Stimulated activated CD8-positive, alpha-beta memory T cell treated with anti-CD3 and anti-CD28 coated beads, Interleukin-15, amount 100 ng/mL, for 4 hours (primary cell): ENCODE data around the gene SAV1.
"Not testable (repeated sequence)": the region's sequence is repeated elsewhere in the genome, so short reads cannot be mapped to it uniquely, and the experiment has no call there.

Experiments used
- DNase-seq, 2 donors: peaks; one replicate each; pipeline ENCODE4 v3.0.0-alpha.2; 2020; ENCODE audit warnings: low read depth in 2 of 2

Gene SAV1

GRCh38 chr14:50667996-50668825 lies at the start of gene SAV1:
Gene SAV1 (minus strand): TSS chr14:50668306. CDS start chr14:50667967, 339 bp downstream.
- peak in 1 of 2 donors; percentile 29 for DNase-seq

DNA sequence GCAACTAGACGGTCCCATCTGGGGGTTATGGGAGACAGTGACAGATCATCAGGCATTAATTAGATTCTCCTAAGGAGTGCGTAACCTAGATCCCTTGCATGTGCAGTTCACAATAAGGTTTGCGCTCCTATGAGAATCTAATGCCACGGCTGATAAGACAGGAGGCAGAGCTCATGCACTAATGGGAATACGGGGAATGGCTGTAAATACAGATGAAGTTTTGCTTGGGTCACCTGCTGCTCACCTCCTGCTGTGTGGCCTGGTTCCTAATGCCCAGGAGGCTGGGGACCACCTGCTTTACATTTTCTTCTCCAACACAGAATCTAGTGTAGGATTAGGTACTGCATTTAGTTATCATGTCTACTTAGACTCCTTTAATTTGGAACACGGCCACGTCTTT lies 49.7 kb upstream of the SAV1 start:
- no peak for DNase-seq

DNA sequence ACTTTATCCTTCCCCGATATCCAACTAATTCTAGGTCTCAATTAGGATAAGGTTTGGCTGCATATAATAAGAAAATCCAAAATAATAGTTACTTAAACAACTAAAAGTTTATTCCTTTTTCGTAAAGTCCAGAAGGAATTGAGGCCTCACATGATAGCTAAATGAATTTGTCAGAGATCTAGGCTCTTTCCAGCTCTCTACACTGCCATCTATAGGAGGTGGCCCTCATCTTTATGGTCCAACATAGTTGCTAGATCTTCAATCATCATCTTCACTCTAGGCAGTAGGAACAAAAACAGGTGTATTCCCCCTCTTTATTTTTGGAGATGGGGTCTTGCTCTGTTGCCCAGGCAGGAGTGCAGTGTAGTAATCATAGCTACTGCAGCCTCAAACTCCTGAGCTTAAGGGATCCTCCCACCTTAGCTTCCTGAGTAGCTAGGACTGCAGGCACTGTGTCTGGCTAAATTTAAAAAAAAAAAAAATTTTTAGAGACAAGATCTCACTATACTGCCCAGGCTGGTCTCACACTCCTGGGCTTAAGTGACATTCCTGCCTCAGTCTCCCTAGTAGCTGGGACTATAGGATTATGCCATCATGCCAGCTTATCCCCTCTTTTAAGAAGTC lies 46.5 kb upstream of the SAV1 start:
- no peak for DNase-seq

GRCh38 chr14:50711043-50711442 lies 42.9 kb upstream of the SAV1 start:
- no peak for DNase-seq

DNA sequence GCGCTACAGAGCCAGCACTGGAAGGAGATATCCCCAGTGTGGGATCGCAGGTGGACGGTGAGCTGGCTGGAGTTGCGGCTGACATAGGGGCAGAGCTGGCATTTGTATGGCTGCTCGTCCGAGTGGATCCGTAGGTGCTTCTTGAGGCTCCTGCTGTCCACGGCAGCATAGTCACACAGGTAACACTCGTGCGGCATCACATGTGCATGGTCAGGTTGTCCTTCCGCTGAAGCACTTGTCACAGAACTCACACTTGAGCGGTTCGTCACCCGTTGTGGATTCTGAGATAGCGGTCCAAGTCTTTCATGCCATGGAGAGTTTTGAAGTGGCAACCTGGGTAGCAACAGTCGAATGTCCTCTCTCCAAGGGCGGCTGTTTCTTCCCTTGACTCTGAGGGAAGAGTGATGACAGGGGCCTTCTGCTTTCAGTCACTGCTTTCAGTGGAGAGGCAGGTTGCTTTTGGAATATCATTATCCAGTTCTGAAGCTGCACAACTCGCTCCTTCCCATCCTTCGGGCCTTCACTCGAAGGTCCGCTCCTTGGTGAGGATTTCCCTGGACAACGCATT lies 37.0 kb upstream of the SAV1 start:
- no peak for DNase-seq

DNA sequence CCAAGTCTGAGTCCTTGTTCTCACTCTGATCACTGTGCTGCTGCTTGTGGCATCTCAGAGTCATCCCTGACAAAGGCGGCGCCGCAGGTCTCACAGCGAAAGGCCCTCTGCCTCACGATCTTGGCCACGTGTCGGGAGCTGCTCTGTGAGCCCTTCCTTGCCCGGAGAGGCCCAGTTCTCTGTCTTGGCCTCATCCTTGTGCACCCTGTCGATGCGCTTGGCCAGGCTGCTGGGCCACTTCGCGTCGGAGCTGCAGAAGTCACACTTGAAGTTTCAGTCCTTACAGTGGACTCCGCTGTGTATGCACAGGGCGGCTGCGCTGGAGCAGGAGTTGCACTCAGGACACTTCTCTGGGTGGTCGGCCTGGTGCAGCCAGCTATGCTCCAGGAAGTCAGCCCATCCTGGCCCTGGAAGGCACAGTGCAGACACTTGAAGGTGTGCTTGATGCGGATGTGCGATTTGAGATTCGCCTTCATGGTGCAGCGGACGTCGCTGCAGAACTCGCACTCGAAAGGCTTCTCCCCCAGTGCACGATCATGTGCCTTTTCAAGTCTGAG lies 36.4 kb upstream of the SAV1 start:
- DNase-seq: no peak

DNA sequence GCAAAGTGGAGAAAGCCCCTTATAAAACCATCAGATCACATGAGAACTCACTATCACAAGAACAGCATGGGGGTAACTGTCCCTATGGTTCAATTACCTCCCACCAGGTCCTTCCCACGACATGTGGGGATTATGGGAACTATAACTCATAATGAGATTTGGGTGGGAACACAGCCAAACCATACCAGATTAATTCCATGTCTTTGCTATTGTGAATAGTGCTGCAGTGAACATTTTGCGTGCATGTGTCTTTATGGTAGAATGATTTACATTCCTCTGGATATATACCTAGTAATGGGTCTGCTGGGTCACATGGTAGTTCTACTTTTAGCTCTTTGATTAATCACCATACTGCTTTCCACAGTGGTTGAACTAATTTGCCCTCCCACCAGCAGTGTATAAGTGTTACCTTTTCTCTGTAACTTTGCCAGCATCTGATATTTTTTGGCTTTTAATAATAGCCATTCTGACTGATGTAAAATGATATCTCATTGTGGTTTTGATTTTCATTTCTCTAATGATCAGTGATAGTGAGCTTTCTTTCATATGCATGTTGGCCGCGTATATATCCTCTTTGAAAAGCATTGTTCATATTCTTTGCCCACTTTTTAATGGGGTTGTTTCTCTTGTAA lies 29.7 kb upstream of the SAV1 start:
- no peak for DNase-seq

DNA sequence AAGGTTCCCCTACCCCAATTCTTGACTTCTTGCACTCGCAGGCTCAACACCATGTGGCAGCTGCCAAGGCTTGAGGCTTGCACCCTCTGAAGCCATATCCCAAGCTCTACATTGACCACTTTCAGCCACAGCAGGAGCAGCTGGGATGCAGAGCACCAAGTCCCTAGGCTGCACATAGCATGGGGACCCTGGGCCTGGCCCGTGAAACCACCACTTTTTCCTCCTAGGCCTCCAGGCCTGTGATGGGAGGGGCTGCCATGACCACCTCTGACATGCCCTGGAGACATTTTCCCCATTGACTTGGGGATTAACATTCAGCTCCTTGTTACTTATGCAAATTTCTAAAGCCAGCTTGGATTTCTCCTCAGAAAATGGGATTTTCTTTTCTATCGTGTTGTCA lies 26.2 kb upstream of the SAV1 start:
- DNase-seq: not testable (repeated sequence)

- DNase-seq: no peak
Observed at GRCh38 chr14:50688875-50689274, 20.8 kb upstream of the SAV1 start.

GRCh38 chr14:50679674-50680073 lies 11.6 kb upstream of the SAV1 start:
- no peak for DNase-seq

DNA sequence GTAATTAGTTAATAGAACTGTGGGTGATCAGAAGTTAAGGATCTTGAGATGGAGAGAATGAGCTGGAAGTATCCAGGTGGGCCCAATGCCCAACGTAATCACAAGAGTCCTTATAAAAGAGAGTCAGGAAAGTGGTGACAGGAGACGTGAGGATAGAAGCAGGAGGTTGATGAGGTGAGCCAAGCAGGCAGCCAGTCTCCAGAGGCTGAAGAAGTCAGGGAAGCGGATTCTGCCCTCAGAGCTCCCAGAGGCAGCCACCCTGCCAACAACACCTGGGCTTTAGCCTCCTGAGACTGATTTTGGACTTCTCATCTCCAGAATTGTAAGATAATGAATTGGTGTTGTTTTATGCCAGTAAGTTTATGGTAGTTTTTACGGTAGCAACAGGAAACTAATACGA lies 10.1 kb upstream of the SAV1 start:
- no peak for DNase-seq

DNA sequence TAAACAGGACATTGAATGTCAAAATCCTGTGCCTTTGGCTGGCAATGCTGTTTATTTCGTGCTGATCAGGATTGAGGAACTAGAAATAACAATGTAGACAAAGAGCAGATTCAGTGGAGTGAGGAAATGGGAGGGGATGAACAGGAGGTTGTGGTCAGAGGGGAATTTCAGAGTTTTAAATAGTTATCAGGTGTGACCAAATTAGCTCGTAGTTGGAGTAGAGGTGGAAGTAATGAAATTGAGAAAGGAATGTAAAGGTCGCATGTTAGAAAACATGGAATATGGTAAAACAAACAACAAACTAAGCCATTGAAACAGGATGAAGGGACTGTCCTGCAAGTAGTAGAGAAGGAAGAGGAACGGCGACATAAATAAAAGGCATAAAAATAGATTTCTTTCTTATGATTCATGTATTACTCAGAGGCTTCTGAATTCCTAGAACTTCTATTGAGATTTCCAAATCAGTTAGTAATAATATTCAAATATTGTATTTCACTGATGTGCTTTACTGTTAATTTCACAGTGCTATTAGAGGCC lies 9.5 kb upstream of the SAV1 start:
- DNase-seq: no peak

DNA sequence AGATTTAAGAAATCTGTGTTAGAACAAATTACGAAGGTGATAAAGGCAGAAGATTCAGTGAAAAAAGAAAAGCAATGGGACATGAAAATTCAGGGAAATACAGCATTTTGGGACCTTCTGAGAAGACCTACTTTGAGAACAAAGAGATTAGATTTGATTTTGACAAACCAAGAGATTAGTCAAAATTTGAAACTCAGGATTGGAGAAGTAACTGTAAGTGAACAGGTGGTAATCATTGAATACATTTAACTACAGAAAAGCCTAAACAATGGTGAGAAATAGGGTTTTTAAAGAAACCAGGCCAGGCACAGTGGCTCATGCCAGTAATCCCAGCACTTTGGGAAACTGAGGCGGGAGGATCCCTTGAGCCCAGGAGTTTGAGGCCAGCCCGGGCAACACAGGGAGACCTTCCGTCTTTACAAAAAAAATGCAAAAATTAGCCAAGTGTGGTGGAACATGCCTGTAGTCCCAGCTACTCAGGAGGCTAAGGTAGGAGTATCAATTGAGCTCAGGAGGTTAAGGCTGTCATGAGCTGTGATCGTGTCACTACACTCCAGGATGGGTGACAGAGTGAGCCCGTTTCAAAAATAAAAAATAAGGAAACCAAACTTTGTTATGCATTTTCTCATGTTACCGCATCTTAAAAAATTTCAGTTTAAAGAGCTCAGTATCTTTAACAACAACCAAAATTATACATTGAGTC lies 8.9 kb upstream of the SAV1 start:
- DNase-seq: no peak

DNA sequence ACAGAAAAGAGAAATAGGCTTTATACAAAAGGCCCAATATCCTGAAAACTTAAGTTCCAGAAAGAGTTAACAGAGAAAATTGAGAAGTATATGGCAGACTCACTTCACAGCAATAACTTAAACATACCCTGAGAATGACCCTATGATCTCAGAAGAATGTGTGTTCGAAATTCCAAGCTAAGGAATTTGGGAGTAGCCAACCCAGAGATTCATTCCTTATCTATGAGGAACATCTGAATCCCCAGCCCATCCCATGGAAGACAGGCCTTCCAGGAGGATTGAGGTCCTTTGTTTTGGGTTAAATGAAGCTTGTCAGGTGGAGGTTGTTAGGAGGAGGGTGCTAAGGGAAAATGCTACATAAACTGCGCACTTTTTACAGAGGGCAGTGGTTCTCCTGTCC lies 7.5 kb upstream of the SAV1 start:
- DNase-seq: no peak

GRCh38 chr14:50670866-50671256 lies 2.8 kb upstream of the SAV1 start:
- no peak for DNase-seq

- no peak for DNase-seq
Observed at GRCh38 chr14:50670196-50670865, 2.2 kb upstream of the SAV1 start.

GRCh38 chr14:50669441-50669986 lies 1.4 kb upstream of the SAV1 start:
- no peak for DNase-seq

DNA sequence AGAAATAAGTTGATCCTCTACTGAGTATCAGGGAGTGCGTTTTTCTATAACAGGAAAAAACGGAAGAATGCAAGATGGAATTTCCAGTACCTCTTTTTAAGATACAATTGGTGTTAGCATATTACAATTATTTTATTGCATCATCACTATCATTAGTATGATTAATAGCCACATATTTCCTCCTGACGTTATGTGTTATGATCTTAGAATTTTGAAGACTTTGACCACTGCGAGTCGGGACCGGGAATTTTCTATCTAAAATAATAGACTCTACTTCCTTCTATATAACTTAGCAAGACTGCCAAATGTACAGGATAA lies 679 bp upstream of the SAV1 start:
- DNase-seq: no peak

DNA sequence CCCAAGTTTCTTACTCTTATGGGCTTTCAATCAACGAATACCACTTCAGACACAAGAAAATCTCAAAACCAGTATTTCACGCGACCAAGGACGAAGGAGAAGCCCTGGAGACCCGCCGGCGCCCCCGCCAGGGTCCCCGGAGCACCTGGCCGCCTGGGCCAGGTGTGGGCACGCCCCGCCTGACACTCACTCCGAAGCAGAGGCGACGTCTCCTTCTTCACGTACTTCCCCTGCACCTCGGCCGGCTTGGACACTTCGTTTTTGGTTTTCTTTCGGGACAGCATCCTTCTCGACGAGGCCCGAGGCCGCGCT lies 466 bp downstream of the SAV1 start:
- DNase-seq: no peak

- no peak for DNase-seq
Observed at GRCh38 chr14:50666772-50667683, 1.1 kb downstream of the SAV1 start.
